GM18867 (cell line): ENCODE data around the gene KRTAP4-16.
"Not testable (repeated sequence)": the region's sequence is repeated elsewhere in the genome, so short reads cannot be mapped to it uniquely, and the experiment has no call there.

ENCODE experiments used
- ATAC-seq: cut with Tn5 transposase; IDR thresholded peaks from one replicate; pipeline ENCODE4 v1.9.1; 2021; ENCODE audit warnings: mild to moderate bottlenecking, moderate library complexity; ENCODE audit not compliant: unreplicated experiment

The KRTAP4-16 gene

GRCh38 chr17:41119696-41120690, 18.0 kb upstream of the KRTAP4-16 start:
- ATAC-seq: not testable (repeated sequence)

GRCh38 chr17:41118721-41119120, 16.7 kb upstream of the KRTAP4-16 start:
- no peak for ATAC-seq

GRCh38 chr17:41117846-41118386, 15.9 kb upstream of the KRTAP4-16 start, which contains the start of gene KRTAP4-11:
TSS of gene KRTAP4-11 (minus strand) at chr17:41118373. CDS start at chr17:41118315, 58 bp downstream.
- ATAC-seq: not testable (repeated sequence)

GRCh38 chr17:41116297-41116696, 14.3 kb upstream of the KRTAP4-16 start:
- ATAC-seq: no peak

- no peak for ATAC-seq
These were observed 9.3 kb upstream of the KRTAP4-16 start for GRCh38 chr17:41111151-41111885.

GRCh38 chr17:41108728-41109386, 6.8 kb upstream of the KRTAP4-16 start:
- ATAC-seq: not testable (repeated sequence)

- no peak for ATAC-seq
These were observed 6.0 kb upstream of the KRTAP4-16 start for GRCh38 chr17:41107941-41108450.

- not testable (repeated sequence) for ATAC-seq
These were observed 3.3 kb upstream of the KRTAP4-16 start, which contains the start of gene KRTAP4-9 for GRCh38 chr17:41105347-41105746. TSS of gene KRTAP4-9 (plus strand) at chr17:41105389. CDS start at chr17:41105389, 0 bp downstream.

- not testable (repeated sequence) for ATAC-seq
These were observed 2.5 kb upstream of the KRTAP4-16 start for GRCh38 chr17:41104386-41105038.

- no peak for ATAC-seq
These were observed 1.9 kb upstream of the KRTAP4-16 start for GRCh38 chr17:41103896-41104295.

GRCh38 chr17:41099682-41100480, 2.1 kb downstream of the KRTAP4-16 start:
- not testable (repeated sequence) for ATAC-seq

- ATAC-seq: no peak
These were observed 3.5 kb downstream of the KRTAP4-16 start for GRCh38 chr17:41098481-41098880.

GRCh38 chr17:41098042-41098441, 4.0 kb downstream of the KRTAP4-16 start, which contains the start of gene KRTAP4-8:
TSS of gene KRTAP4-8 (minus strand) at chr17:41098142. CDS start at chr17:41098084, 58 bp downstream.
- no peak for ATAC-seq

- ATAC-seq: no peak
These were observed 6.0 kb downstream of the KRTAP4-16 start for GRCh38 chr17:41096055-41096454.

- ATAC-seq: not testable (repeated sequence)
These were observed 13.2 kb downstream of the KRTAP4-16 start for GRCh38 chr17:41088760-41089352.

GRCh38 chr17:41084100-41084856, 17.7 kb downstream of the KRTAP4-16 start, which contains the start of gene KRTAP4-7:
TSS of gene KRTAP4-7 (plus strand) at chr17:41084150. CDS start at chr17:41084207, 57 bp downstream.
- not testable (repeated sequence) for ATAC-seq

GRCh38 chr17:41083427-41083826, 18.6 kb downstream of the KRTAP4-16 start:
- not testable (repeated sequence) for ATAC-seq

GRCh38 chr17:41082626-41083025, 19.4 kb downstream of the KRTAP4-16 start:
- no peak for ATAC-seq
